GM21381 (cell line): ENCODE measurements around the gene ARMC3.
"Not testable (repeated sequence)": the region's sequence is repeated elsewhere in the genome, so short reads cannot be mapped to it uniquely, and the experiment has no call there.

Experiments used
- ATAC-seq: cut with Tn5 transposase; IDR thresholded peaks from one replicate; pipeline ENCODE4 v1.9.1; 2021; ENCODE audit warnings: mild to moderate bottlenecking, moderate library complexity; ENCODE audit not compliant: unreplicated experiment

The ARMC3 gene

GRCh38 chr10:23069019-23069815 is 141.4 kb downstream of the ARMC3 start:
- ATAC-seq, result no peak

- not testable (repeated sequence) for ATAC-seq
These were observed 142.4 kb downstream of the ARMC3 start for GRCh38 chr10:23070092-23070912.

GRCh38 chr10:23070913-23071218 is 143.0 kb downstream of the ARMC3 start:
- no peak for ATAC-seq

- not testable (repeated sequence) for ATAC-seq
These were observed 144.7 kb downstream of the ARMC3 start for GRCh38 chr10:23072593-23072992.

GRCh38 chr10:23073527-23073926 is 145.7 kb downstream of the ARMC3 start:
- ATAC-seq, result no peak

- no peak for ATAC-seq
These were observed 147.8 kb downstream of the ARMC3 start for GRCh38 chr10:23075672-23076071.

- ATAC-seq, result no peak
These were observed 150.3 kb downstream of the ARMC3 start for GRCh38 chr10:23078114-23078513.

- no peak for ATAC-seq
These were observed 151.8 kb downstream of the ARMC3 start for GRCh38 chr10:23079700-23080099.

- ATAC-seq, result no peak
These were observed 152.4 kb downstream of the ARMC3 start for GRCh38 chr10:23080262-23080661.

GRCh38 chr10:23081221-23081750 is 153.4 kb downstream of the ARMC3 start:
- no peak for ATAC-seq

GRCh38 chr10:23081891-23082290 is 154.0 kb downstream of the ARMC3 start:
- no peak for ATAC-seq
